Hepatocyte (in vitro differentiated cells): ENCODE results near the gene COBL.

Experiments used
- EZH2 ChIP-seq: fragments of 200-600 bp; sonication (generic); IDR thresholded peaks from 2 replicates; pipeline ENCODE4 v1.6.1; 2016; ENCODE audit warnings: antibody characterized with exemption, mild to moderate bottlenecking, borderline replicate concordance
- TF ChIP-seq, protein P1 (sequence below): fragments of 200-600 bp; sonication (generic); IDR thresholded peaks from 2 replicates; pipeline ENCODE4 v1.5.1; 2016; ENCODE audit warnings: antibody characterized with exemption, mild to moderate bottlenecking; ENCODE audit not compliant: poor library complexity

DNA sequence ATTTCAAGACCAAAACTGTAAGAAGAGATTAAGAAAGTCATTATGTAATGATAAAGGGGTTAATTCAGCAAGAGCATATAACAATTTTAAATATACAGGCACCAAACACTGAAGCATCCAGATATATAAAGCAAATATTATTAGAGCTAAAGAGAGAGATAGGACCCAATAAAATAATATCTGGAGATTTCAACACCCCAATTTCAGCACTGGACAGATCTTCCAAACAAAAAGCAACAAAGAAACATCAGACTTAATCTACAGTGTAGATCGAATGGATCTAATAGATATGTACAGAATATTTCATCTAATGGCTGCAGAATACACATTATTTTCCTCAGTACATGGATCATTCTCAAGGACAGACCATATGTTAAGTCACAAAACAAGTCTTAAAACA is 151.3 kb downstream of the COBL start:
- TF ChIP-seq, protein P1, sequence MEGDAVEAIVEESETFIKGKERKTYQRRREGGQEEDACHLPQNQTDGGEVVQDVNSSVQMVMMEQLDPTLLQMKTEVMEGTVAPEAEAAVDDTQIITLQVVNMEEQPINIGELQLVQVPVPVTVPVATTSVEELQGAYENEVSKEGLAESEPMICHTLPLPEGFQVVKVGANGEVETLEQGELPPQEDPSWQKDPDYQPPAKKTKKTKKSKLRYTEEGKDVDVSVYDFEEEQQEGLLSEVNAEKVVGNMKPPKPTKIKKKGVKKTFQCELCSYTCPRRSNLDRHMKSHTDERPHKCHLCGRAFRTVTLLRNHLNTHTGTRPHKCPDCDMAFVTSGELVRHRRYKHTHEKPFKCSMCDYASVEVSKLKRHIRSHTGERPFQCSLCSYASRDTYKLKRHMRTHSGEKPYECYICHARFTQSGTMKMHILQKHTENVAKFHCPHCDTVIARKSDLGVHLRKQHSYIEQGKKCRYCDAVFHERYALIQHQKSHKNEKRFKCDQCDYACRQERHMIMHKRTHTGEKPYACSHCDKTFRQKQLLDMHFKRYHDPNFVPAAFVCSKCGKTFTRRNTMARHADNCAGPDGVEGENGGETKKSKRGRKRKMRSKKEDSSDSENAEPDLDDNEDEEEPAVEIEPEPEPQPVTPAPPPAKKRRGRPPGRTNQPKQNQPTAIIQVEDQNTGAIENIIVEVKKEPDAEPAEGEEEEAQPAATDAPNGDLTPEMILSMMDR, result no peak
- TF ChIP-seq EZH2, result no peak
